NCI-H82 treated with DMSO at 0.1 percent for 48 hours (cell line): ENCODE results near the gene PTPRH.

Experiments used
- DNase-seq: peaks from one replicate; lab custom pipeline; 2025; ENCODE audit not compliant: unreplicated experiment; lab: John Stamatoyannopoulos, UW

PTPRH gene

DNA sequence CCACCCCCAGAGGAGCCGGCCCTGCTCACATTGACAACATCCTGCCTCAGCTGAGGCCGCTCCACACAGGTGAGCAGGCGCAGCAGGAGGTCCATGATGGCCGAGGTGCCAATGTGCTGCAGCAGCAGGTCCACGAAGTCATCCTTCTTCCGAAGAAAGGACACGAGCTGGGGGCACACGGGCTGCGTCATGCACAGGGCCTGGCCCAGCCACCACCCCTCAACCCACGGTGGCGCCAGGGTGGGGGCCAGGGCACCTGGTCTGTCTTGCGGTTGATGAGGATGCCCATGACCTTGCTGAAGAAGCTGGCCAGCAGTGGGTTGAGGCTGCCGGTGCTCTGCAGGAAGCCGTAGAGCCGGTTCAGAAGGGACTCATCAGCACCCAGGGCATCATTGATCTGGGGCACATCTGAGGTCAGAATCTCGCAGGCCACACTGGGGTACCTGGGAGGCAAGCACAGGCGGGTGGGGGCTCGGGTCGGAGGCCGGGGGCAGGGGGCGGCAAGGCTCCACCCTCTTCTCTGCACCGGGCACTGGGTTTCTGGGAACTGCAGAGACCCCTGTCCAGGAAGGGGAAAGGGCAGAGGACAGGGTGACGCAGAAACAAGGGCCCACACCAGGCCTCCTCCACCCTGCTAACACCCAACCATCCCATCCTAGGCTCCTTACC, 36.1 kb upstream of the PTPRH start:
- no peak for DNase-seq

DNA sequence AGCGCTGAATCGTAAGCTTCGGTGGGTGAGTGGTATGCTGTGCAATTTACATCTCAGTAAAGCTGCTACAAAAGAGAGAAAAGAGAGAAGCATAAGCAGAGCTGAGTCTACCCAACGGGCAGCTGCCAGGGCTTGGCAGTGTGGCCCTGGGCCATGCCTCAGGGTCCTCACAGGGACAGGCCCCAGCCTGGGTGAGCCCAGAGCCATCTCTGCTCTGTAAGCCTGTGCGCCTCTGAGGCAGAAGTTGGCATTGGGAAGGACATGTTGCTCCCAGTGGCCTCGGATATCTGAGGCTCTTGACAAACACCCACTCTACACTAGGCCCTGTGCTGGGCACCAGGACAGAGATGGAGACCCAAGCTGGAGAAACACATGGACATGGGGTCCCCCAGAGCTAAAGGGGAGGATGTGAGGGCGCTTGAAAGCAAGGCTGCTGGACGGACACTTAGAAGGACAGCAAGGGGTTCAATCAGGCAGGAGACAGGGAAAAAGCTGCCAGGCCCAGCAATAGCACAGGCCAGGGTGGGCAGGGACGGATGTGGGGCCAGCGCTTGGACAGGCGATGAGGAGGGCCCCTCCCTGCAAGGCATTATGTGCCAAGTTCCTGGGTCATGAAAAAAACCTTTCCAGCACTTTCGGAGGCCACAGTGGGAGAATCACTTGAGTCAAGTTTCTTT, 34.8 kb upstream of the PTPRH start:
- DNase-seq, result no peak

DNA sequence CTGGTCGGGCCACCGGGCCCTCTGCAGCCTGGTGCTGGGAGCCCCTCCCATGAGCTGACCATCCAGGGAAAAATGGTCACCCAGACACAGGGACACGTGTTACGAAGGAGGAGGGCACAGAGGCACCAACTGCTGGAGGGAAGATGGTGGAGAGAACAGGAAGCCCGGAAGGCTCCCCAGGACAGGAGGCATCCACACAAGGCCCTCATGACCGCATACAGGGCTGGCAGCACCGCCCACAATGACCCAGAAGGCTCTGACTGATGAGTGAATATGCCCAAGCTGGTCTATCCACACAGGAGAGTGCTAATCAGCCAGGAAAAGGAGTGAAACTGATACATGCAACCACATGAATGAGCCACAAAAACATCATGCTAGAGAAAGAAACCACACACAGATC, 33.2 kb upstream of the PTPRH start:
- DNase-seq, result no peak

DNA sequence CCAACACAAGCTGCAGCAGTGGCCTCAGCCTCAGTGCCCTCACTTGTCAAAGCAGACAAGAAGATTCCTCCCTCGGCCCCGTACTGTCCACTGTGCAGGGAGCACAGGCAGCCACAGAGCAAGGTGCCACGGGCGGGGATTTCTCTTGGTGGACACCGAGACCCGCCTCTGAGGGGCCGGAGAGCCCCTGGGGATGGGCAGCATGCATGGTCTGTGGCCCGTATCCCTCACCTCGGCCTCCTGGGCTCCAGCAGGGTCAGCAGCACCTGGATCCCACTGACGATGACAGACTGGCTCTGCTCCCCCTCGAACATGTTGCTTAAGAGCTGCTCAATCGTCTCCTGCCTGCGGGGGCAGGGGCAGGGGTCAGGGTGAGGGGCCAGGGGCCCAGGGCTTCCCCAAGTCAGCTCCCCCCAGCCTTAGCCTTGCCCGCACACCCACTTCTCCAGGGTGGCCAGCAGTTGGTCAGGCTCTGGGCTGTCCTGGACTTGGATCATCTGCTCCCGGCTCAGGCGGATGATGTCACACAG, 32.7 kb upstream of the PTPRH start:
- no peak for DNase-seq

DNA sequence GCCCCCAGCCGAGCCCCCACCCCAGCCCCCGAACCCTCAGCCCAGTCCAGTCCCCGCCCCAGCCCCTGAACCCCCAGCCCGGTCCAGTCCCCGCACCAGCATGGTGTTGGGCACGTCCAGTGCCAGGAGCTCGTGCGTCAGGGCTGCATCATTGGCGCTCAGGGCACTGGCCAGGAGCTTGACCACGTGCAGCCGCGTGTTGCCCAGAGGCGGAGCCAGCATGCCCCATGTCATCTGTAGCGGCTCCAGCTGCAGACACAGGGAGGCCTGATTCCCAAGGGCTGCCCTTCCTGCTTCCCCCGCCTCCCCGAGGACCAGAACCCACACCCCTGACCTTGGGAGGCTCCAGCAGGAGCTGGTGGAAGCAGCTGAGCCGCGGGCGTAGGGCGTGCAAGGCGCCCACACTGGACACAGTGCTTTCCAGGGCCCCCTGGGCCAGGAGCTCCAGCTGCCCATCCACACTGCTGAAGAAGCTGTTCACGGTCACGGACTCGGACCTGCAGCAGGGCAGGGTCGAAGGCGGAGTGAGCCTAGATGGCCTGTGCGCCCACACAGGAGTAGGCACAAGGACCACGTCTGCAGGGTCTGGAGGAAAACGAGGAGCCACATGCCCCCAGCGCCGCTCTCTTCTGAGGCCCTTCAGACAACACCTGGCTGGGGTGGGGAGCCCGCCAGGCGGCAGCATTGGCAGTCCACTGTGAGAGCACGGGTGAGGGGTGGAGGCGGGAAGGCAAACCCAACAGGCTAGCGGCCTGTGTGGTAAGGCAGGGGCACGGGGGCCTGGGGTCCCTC, 32.0 kb upstream of the PTPRH start:
- no peak for DNase-seq

DNA sequence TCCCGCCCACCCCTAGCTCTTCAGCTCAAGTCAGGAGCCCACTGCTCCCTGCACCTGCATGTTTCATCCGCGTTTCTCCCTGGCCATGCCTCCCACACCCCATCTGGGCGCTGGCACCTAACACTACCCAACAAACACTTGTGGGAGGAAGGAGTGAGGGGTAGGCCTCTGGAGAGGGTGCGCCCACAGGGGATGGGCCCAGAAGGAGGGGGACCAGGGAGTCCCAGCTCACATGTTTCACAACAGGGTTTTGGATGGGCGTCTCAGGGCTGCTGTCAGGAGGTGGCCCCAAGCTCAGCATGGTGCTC, 31.4 kb upstream of the PTPRH start:
- no peak for DNase-seq

DNA sequence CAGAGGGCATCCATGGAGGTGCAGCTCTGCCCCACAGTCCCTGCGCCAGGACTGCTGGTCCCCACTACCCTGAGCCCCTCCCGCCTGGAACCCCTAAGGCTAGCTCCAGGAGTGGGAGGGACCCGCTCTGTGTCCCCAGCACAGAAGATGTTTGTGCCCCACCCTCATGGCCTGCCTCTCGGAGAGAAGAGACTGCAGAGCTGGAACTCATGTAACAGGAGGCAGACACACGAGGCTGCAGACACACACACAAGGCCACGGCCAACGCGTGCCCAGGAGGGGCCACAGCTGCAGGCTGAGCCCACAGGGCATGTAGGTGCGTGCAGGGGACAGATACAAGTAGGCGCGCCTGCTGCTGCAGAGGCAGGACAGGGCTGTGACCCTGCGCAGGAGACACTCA, 29.7 kb upstream of the PTPRH start:
- DNase-seq, result no peak

DNA sequence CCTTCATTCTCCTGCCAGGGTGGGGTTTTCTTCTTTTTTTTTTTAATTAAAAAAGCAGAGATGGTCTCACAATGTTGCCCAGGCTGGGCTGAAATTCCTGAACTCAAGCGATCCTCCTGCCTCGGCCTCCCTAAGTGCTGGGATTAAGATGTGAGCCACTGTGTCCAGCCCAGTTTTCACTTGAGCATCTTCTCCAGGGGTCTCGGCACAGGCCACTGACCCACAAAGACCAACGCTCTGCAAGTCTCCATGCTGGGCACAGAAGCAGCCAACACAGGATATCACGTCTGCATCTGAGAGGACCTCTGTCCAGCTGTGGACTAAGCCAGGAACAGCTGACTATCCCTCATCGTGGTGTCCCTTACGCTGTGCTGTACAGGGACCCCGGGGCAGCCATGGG, 28.7 kb upstream of the PTPRH start:
- no peak for DNase-seq

DNA sequence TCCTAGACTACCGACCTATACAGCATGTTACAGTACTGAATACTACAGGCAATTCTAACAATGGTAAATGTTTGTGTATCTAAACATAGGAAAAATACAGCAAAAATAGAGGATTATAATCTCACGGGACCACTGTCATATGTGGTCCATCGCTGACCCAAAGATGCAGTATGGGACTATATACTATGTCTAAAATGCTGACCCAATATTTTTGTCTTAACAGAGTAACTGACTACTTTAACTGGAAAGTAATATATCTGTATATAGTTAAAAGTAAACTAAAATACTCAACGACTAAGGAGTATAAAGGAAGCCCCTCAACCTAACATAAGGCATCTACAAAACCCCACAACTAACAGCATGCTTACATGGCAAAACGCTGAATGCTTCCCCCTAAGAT, 23.7 kb upstream of the PTPRH start:
- no peak for DNase-seq

DNA sequence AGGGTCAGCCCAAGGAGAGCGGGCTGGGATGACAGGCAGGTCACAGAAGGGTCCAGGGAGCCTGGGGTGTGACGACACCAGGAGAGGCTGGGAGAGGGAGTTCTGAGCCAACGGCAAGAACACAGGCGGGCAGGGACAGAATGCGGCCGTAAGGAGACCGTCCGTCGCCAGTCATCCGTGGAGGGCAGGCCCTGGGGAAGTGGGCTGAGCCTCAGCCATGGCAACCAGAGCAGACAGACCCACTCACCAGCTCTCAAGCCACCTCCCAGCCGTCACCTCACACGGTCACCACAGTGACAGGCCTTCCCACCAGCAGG, 22.9 kb upstream of the PTPRH start:
- DNase-seq, result no peak

DNA sequence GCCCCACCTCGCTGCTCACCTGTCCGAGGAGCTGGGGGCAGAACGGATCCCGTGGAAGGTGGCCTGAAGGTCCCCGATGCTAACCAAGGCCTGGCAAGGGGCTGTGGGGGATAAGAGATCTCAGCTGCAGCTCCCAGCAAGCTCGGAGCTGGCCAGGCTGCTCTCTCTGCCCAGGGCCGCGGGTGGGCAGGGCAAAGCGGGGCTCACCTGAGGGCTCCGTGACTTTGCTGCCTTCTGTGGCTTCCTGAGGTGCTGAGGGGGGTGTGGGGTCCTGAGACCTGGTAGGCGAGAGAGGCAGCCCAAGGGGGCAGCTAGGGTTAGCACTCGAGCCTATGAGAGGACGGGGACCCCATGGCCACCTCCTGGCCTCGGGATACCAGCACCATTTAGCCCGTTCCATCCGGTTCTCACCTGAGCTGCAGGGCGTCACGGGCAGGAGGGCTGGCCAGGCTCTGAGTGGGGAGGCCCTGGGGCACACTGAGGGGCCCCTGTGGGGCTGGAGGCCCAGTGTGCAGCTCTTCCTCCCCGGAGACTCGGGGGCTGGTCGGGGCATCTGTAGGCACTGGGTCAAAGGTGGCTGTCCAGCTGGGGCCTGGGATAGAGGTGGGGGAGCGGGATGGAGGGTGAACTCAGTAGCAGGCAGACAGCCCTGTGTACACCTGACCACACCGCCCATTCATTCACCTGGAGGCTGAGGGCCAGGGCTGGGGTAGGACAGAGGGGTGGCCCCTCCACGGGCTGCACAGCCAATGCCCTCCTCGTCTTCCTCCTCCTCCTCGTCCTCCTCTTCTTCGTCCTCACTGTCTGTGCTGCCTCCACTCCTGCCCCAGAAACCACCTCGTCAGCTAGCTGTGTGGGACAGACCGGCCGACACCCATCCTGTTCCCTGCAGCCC, 22.3 kb upstream of the PTPRH start:
- DNase-seq, result no peak

DNA sequence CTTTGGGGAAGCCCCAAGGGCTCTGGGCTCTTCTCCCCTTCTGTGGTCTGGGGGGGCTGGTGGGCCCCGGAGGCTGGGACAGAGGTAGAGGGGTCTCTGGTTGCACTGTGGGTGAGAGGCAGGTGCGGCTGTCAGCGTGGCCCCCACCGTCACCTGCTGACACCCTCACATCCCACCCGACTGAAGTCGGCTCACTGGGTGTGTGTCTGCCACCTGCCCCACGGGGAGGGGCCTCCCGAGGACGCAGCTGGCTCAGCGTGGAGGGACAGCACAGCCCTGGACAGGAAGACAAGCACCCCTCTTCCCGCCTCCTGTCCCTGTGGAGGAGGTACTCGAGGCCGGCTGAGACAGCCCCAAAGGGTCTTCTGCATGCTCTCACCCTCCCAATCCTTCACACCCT, 21.5 kb upstream of the PTPRH start:
- DNase-seq, result no peak

DNA sequence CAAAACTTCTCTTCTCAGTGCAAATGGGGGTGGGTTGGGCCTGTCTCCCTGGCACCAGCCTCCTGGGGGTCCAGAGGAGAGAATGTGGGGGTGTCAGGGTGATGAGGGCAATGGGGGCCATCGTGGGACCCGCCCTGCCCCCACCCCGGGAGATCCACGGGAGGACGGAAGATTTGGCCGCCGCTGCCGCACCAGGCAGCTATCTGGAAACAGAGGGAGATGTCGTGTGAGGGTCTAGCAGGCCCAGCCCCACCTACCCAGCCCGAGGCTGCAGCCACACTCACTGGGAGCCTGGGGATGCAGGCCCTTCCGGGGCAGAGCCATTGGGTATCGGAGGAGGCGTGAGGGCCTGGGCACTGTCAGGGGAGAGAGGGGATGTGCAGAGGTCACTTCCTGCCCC, 21.0 kb upstream of the PTPRH start:
- DNase-seq, result no peak

DNA sequence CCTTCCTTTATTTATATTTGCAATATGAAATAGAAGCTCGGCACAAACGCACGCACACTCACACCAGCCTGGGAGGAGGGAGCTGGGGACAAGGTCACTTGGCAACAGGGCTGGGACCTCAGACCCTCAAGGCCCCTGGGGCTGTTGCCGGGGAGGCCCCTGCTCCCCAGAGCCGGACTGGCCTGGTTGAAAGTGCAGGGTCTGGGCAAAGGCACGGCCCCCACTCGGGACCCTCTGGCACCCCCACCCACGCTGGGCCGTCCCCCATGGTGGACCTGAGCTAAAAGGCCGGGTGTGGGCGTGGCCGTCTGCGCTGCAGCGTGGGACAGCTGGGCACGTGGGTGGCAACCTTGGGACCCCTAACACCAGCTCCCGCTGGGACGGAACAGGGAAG, 20.5 kb upstream of the PTPRH start:
- DNase-seq, result no peak

DNA sequence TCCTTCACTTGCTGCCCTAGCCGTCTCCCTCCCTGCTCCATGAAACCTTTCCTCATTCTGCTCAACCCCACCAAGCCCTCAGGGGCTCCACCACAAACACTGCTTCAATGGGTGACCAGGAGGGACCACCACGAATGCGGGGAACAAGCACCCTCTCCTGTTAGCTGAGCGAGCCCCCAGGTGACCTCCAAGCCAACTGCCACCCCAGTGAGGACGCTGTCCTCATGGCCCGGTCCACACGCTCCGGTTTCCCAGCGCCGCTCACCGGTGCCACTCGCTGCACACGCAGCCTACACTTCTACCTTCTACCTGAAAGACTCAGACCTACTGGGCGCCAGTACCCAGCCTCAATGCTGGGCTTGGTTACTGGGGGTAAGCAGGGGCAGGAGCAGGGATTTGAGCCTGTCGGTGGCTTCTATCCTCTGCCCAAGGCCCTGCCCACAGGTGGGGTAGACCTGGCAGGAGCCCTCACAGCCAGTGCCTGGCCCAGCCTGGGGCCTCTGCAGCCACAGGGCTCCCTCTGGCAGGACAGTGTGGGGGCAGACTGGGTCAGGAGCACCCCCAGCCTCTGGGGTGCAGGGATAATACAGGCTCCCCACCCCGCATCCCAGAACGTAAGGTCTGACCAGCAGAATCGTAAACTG, 20.0 kb upstream of the PTPRH start:
- DNase-seq, result no peak

DNA sequence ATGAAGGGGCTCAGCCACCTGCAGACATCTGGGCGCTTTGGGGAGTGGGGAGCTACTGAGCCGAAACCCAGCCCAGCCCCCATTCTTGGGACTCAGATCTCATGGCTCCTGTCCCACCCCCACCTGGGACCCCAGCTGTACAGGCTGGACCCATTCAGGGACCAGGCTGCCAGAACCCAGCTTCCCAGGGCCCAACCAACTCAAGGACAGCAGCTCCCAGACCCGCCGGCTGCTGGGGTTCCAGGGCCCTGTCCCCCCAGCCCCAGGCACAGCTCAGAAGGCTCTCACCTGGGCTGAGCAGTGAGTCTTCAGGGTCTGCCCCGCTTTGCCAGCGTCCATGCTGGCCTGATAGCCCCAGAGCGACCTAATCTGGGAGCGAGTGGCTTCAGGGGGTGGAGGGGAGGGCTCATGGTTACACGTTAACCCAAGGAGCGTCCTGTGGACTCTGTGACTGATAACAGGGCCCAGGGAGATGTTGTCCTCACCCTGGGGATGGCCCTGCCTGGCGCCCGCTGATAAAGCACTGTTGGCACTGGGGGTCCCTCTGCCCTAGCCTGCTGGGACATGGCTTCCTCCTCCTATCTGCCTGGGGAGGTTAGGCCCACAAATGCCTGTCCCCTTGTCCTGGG, 19.2 kb upstream of the PTPRH start, which contains the start of gene TMEM86B:
Gene TMEM86B (minus strand): TSS at position 361 of the 629 bp plus-strand sequence. CDS start 22 bp downstream, at position 339.
- no peak for DNase-seq

DNA sequence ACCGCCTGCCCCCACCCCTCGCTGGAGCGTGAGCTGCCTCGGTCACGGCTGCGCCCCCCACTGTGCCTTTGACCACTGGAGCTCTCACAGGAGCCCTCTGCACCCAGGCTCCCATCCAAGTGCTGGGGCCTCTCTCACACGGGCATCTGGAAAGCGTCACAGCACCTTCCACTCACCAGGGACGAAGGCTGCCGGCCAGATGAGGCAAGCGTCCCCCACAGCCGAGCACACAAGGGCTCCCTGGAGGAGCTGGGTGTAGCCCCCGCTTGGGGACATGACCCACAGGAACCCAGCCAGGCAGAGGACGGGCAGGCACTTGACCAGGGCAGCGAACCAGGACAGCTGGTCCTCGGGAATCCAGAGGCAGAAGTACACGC, 18.7 kb upstream of the PTPRH start:
- no peak for DNase-seq

DNA sequence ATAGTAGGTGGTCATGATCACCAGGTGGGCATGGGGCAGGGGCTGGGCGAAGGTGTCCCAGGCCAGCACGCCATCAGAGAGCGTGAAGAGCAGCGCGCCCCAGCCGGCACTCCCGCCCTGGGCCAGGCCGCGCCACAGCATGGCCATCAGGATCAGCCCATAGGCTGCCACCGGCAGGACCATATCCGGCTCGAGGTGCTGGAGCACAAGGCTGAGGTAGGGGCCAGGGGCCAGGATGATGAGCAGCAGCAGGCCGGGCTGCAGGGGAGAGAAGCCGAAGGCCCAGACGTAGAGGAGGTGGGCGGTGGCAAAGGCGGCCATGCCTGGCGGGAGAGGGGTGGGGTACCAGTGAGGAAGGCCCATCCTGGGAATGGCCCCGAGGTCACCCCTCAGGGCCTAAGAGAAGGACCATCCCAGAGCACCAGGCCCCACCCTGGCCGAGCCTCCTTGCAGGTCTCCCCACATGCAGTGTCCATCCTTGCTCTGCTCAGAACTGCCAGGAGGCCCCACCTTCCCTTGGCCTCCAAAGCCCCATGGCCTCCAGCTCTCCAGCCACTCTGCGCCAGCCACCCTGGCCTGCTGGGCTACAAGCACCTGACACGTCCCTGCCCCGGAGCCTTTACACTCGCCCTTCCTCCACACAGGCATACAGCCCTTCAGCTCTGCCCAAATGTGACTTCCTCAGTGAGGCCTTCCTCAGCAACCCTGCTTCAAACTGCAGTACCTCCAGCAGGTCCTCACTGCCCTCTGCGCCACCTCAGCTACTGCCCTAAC, 18.1 kb upstream of the PTPRH start:
- no peak for DNase-seq

DNA sequence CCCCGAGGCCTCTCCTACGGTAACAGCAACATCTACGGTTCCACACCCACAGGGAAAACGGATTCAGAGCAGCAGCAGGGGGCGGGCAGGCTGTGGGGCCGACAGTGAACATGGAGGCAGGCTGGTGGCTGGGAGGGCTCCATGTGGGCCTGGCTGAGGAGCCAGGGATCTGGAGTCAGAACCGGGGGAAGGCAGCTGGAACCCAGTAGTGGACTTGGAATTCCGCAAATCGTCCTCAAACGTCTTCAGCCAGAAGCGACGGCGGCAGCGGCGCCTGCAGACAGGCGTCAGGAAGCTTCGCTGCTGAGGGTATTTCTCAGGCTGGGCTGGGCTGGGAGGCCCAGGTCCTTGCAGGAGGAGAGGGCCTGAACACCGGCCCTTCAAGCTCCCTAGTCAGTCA, 17.5 kb upstream of the PTPRH start:
- no peak for DNase-seq

DNA sequence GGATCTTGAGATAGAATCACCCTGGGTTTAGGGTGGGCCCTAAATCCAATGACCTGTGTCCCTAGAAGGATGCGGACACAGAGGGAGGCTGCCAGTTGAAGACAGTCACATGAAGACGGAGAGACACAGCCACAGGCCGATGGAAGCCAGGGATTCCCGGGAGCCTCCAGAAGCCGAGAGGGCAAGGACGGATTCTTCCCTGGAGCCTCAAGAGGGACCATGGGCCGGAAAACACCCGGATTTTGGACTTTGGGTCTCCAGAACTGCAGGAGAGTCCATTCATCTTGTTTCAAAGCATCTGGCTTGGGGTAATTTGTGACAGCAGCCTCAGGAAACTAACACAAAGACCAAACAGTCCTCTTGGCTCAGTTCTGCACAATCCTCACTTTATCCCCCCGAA, 17.0 kb upstream of the PTPRH start:
- no peak for DNase-seq
